Renal pelvis (tissue), 4 donors: ENCODE data around the gene TBC1D25. TPM values are rescaled to one million over a fixed set of nuclear protein-coding genes. Genes with fewer than 3 reads are reported as not detected.
A peak's percentile ranks its signal among the peaks of the same experiment; 100 is the strongest.

ENCODE experiments used
- DNase-seq: peaks from one replicate; pipeline ENCODE4 v3.0.0-alpha.2; 2013
- polyA plus RNA-seq, 3 donors: library from polyadenylated mRNA; unstranded; fragments of 120-200 nt; gene quantifications; one replicate each; pipeline ENCODE4 v1.2.1, GENCODE V29; 2013; ENCODE audit not compliant: insufficient read length in 3 of 3

The TBC1D25 gene
- polyA plus RNA-seq, 3 donors, result 11.1 to 12.5 (median 11.7) TPM

DNA sequence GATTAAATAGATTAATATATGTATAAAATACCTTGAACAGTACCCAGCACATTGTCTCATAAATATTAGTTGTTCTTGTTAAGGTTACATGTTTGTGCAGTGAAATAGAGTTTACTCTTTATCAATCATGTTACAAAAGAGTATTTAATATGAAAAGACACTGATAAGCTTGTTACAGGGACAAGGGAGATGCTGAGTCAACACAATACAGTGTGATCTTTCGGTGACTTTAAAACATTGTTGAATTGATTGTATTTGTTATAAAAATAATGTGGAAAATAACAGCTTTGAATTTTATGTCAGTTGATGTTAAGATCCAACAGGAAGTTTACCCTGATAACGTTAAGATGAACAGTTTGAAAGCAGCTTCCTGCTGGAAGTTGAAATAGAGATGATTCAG, 56.4 kb downstream of the TBC1D25 start:
- DNase-seq, result no peak

DNA sequence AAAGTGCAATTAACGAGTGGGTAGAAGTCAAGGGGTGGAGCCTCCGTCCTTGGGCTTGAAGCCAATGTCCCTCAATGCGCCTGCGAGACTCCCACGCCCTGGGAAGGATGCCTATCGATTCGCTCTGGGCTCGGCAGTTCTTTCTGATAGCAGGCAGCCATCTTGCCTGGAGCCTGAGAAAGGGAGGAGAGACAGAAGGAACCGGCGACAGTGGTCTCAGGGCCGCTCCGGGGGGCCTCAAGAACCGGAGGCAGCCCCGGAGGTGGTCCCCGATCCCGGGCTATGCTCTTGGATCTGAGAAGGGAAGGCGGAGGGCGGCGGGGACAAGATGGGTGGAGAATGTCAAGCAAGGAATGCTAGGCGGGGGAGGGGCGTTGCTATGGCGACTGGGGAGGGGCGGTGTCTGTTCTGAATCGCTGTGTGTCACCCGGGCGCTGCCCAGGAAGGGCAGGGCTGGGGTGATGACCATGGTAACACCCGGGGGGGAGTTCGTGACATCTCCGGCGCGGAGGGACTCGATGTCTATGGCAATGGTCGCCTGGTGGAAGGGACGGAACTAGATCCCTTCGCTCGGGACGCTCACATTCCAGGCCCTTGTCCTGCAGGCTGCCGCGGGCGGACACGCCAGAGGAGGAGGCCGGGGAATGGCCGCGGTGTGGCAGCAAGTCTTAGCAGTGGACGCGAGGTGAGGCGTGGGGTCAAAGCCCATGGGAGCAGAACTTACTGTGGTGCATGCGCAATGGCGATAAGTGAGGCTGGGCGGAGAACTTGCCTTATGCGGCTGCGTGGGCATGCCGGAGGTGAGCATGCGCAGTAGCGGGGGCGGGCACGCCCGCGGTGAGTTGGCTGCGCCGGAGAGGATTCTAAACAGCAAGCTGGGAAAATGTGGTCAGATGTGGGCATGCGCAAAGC, 58.1 kb downstream of the TBC1D25 start, which contains the start of gene WDR13:
Gene WDR13, plus strand, starts transcription at position 140 of the 912 bp plus-strand sequence. Its CDS starts 505 bp downstream, at position 645.
- DNase-seq, result peak; percentile 90

DNA sequence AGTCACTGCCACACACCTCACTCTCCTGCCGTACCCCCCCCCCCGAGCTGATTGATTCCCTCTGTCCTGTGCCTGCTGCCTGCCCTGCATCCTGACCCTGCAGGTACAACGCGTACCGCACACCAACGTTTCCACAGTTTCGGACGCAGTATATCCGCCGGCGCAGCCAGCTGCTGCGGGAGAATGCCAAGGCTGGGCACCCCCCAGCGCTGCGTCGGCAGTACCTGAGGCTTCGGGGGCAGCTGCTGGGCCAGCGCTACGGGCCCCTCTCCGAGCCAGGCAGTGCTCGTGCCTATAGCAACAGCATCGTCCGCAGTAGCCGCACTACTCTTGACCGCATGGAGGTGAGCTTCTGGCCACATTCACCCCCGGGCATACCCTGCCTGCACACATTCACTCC, 59.1 kb downstream of the TBC1D25 start:
- DNase-seq, result no peak

DNA sequence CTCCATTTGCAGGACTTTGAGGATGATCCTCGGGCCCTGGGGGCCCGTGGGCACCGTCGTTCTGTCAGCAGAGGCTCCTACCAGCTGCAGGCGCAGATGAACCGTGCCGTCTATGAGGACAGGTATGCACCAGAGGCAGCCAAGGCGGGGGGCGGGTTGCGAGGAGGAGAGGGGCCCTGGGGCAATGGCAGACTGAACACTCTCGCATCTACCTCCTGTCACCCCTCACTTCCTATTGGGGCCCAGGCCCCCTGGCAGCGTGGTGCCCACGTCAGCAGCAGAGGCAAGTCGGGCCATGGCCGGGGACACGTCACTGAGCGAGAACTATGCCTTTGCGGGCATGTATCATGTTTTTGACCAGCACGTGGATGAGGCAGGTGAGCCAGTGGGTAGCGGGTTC, 59.8 kb downstream of the TBC1D25 start:
- no peak for DNase-seq

DNA sequence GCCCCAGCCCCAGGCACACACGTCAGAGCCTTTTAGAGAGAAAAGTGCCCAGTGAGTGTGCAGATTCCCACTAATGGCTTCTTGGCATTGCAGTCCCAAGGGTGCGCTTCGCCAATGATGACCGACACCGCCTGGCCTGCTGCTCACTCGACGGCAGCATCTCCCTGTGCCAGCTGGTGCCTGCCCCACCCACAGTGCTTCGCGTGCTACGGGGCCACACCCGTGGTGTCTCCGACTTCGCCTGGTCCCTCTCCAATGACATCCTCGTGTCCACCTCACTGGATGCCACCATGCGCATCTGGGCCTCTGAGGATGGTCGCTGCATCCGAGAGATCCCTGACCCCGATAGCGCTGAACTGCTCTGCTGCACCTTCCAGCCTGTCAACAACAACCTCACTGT, 60.7 kb downstream of the TBC1D25 start:
- no peak for DNase-seq

DNA sequence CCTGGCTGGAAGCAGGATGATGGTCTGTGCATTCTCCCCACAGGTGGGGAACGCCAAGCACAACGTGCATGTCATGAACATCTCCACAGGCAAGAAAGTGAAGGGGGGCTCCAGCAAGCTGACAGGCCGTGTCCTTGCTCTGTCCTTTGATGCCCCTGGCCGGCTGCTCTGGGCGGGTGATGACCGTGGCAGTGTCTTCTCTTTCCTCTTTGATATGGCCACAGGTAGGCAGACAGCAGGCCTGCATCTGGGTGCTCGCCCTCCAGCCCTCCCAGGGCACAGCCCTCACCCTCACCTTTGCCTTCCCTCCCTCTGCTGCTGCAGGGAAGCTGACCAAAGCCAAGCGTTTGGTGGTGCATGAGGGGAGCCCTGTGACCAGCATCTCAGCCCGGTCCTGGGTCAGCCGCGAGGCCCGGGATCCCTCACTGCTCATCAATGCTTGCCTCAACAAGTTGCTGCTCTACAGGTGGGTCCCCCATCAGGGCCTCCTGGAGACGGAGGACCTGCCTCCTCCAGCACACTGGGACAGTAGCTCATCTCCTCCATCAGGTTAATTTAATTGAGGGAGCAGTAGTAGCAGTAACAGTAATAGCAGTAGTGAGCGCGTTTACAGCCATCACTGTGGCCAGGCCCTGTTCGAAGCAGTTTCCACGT, 62.4 kb downstream of the TBC1D25 start:
- no peak for DNase-seq

DNA sequence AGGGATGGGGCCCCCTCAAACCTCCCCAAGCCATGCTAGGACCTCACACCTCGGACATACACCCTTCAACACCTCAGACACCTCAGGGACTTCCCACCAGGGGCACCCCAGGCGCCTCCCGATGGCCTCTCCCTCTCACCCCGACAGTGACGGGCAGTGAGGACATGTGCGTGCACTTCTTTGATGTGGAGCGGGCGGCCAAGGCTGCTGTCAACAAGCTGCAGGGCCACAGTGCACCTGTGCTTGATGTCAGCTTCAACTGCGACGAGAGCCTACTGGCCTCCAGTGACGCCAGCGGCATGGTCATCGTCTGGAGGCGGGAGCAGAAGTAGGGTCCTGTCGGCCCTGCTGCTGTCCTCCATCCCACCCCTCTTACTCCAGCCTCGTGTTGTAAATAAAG, 65.2 kb downstream of the TBC1D25 start:
- DNase-seq, result no peak

DNA sequence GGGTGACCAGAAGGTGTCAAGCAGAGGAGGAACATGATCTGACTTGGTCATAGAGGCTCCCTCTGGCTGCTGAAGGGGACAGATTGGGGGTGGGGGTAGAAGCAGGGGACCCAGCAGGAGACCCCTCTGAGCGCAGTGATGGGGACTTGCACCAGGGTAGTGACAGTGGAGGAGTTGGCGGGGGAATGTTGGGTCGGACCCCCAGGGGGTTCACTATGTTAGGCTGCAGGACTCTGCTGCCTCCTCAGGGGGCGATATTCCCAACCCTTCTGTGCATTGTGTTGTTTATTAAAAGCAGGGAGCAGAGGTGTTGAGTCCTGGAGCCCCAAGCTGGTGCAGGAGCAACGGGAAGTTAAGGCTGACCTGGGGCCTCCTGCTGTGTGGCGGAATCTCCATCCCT, 66.6 kb downstream of the TBC1D25 start:
- no peak for DNase-seq

DNA sequence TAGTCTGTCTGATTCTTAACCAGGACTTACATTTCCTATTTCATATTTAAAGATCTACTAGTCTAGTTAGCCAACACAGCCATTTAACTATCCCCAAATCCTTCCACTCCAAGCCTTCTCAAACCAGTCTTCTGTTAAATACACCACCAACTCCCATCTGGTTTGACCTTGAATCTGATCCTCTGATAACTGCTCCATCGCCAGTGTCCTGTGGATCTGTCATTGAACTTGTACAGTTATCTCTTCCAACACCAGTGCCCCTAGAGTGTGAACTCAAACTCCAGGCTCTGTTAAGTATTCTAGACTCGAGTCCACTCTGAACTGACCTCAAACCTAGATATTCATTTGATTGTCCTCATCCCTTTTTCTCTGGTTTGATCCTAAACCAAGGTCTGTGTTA, 72.2 kb downstream of the TBC1D25 start:
- DNase-seq, result no peak

Other genes starting within 250 kb of the TBC1D25 start
- not detected for gene SSX3, start 183.0 kb upstream of the TBC1D25 start, polyA plus RNA-seq
- gene SSX4, start 156.2 kb upstream of the TBC1D25 start, polyA plus RNA-seq, result not detected
- gene SSX4B, start 127.8 kb upstream of the TBC1D25 start, polyA plus RNA-seq, result not detected
- gene SLC38A5, start 69.5 kb upstream of the TBC1D25 start, polyA plus RNA-seq, result 10 to 100 TPM in 2 of 3 donors, 1 to 10 TPM in 1; 5.4 to 10.5 (median 10.3) TPM
- 10 to 100 TPM; 34.8 to 40.2 (median 39.5) TPM for gene FTSJ1, start 63.5 kb upstream of the TBC1D25 start, polyA plus RNA-seq
- gene PORCN, start 30.7 kb upstream of the TBC1D25 start, polyA plus RNA-seq, result 10 to 100 TPM in 1 of 3 donors, 1 to 10 TPM in 2; 7.5 to 10.7 (median 9.8) TPM
- gene EBP, start 17.9 kb upstream of the TBC1D25 start, polyA plus RNA-seq, result 10 to 100 TPM; 78.3 to 82.8 (median 82.4) TPM
- gene RBM3, start 34.8 kb downstream of the TBC1D25 start, polyA plus RNA-seq, result 100 to 1,000 TPM; 220 to 346 (median 304) TPM
- 100 to 1,000 TPM; 145 to 177 (median 154) TPM for gene WDR13, start 57.8 kb downstream of the TBC1D25 start, polyA plus RNA-seq
- 1 to 10 TPM; 2.7 to 4.9 (median 4.0) TPM for gene WAS, start 144.1 kb downstream of the TBC1D25 start, polyA plus RNA-seq
- gene SUV39H1, start 157.0 kb downstream of the TBC1D25 start, polyA plus RNA-seq, result 1 to 10 TPM; 7.0 to 8.2 (median 7.7) TPM
- gene GLOD5, start 222.0 kb downstream of the TBC1D25 start, polyA plus RNA-seq, result 1 to 10 TPM in 2 of 3 donors, under 1 TPM in 1; 0.79 to 1.4 (median 1.2) TPM
- gene GATA1, start 246.9 kb downstream of the TBC1D25 start, polyA plus RNA-seq, result under 1 TPM; 0.44 to 0.87 (median 0.54) TPM